Measurements from ENCODE around the gene CTNNA1.
"Not testable (repeated sequence)": the region's sequence is repeated elsewhere in the genome, so short reads cannot be mapped to it uniquely, and the experiment has no call there.

CTNNA1 gene

GRCh38 chr5:138752951-138753793 is at the start of gene CTNNA1:
Gene CTNNA1, plus strand, starts transcription at chr5:138753425. Its CDS starts 28,500 bp downstream, at chr5:138781925.
- peak; percentile 41 to 43 for DNase-seq

- DNase-seq = not testable (repeated sequence)
Observed at GRCh38 chr5:138703777-138704176, 49.4 kb upstream of the CTNNA1 start.

GRCh38 chr5:138705007-138705406 is 48.2 kb upstream of the CTNNA1 start:
- DNase-seq = no peak

GRCh38 chr5:138705567-138705966 is 47.7 kb upstream of the CTNNA1 start:
- no peak for DNase-seq

GRCh38 chr5:138706655-138707480 is 46.4 kb upstream of the CTNNA1 start:
- no peak for DNase-seq

- no peak for DNase-seq
Observed at GRCh38 chr5:138708791-138709190, 44.4 kb upstream of the CTNNA1 start.

GRCh38 chr5:138709202-138709601 is 44.0 kb upstream of the CTNNA1 start:
- DNase-seq = no peak

GRCh38 chr5:138711087-138711486 is 42.1 kb upstream of the CTNNA1 start:
- DNase-seq = no peak

- DNase-seq = no peak
Observed at GRCh38 chr5:138711811-138712210, 41.4 kb upstream of the CTNNA1 start.

GRCh38 chr5:138712324-138712723 is 40.9 kb upstream of the CTNNA1 start:
- DNase-seq = no peak

GRCh38 chr5:138712791-138713190 is 40.4 kb upstream of the CTNNA1 start:
- DNase-seq = no peak

- no peak for DNase-seq
Observed at GRCh38 chr5:138713247-138713646, 40.0 kb upstream of the CTNNA1 start.

- no peak for DNase-seq
Observed at GRCh38 chr5:138714694-138715093, 38.5 kb upstream of the CTNNA1 start.

GRCh38 chr5:138715931-138716432 is 37.2 kb upstream of the CTNNA1 start:
- DNase-seq = not testable (repeated sequence)

- DNase-seq = peak; percentile 17 to 52
Observed at GRCh38 chr5:138716456-138716924, 36.7 kb upstream of the CTNNA1 start.

GRCh38 chr5:138717399-138717798 is 35.8 kb upstream of the CTNNA1 start:
- no peak for DNase-seq

GRCh38 chr5:138719811-138720210 is 33.4 kb upstream of the CTNNA1 start:
- DNase-seq = no peak

GRCh38 chr5:138720840-138721239 is 32.4 kb upstream of the CTNNA1 start:
- DNase-seq = no peak

- DNase-seq = no peak
Observed at GRCh38 chr5:138721979-138722378, 31.2 kb upstream of the CTNNA1 start.

- peak; percentile 35 to 79 for DNase-seq
Observed at GRCh38 chr5:138722544-138723177, 30.6 kb upstream of the CTNNA1 start.

- no peak for DNase-seq
Observed at GRCh38 chr5:138724470-138725146, 28.6 kb upstream of the CTNNA1 start.

- no peak for DNase-seq
Observed at GRCh38 chr5:138725153-138725817, 27.9 kb upstream of the CTNNA1 start.
